H9 (cell line): Measurements from ENCODE around the gene CLEC4G. TPM values are rescaled to one million over a fixed set of nuclear protein-coding genes. Genes with fewer than 3 reads are reported as not detected.

Experiments used
- DNase-seq: peaks from one replicate; pipeline ENCODE4 v3.0.0-alpha.2; 2017
- H2AFZ ChIP-seq: one replicate; pipeline ENCODE4 v1.6.1; 2013; ENCODE audit warnings: mild to moderate bottlenecking, low read length, control low read depth, moderate library complexity
- H2AK5ac ChIP-seq: 2 replicates; pipeline ENCODE4 v1.6.1; 2013; ENCODE audit warnings: low read length, control low read depth, mixed read lengths; ENCODE audit not compliant: insufficient read length
- H2BK120ac ChIP-seq: one replicate; pipeline ENCODE4 v1.6.1; 2013; ENCODE audit warnings: low read depth, mild to moderate bottlenecking, low read length, control low read depth, inconsistent platforms; ENCODE audit not compliant: poor library complexity, severe bottlenecking
- H2BK12ac ChIP-seq: 2 replicates; pipeline ENCODE4 v1.6.1; 2013; ENCODE audit warnings: low read length, control low read depth, mixed read lengths, low read depth; ENCODE audit not compliant: insufficient read length
- H2BK15ac ChIP-seq: 2 replicates; pipeline ENCODE4 v1.6.1; 2013; ENCODE audit warnings: low read depth, low read length, control low read depth
- H2BK20ac ChIP-seq: one replicate; pipeline ENCODE4 v1.6.1; 2013; ENCODE audit warnings: low read depth, mild to moderate bottlenecking, low read length, control low read depth, inconsistent platforms; ENCODE audit not compliant: poor library complexity, severe bottlenecking
- H2BK5ac ChIP-seq: 2 replicates; pipeline ENCODE4 v1.6.1; 2013; ENCODE audit warnings: low read length, control low read depth, mixed read lengths; ENCODE audit not compliant: insufficient read length
- H3K14ac ChIP-seq: 2 replicates; pipeline ENCODE4 v1.6.1; 2013; ENCODE audit warnings: low read length, control low read depth; ENCODE audit not compliant: insufficient read depth
- H3K18ac ChIP-seq: 2 replicates; pipeline ENCODE4 v1.6.1; 2013; ENCODE audit warnings: low read depth, mild to moderate bottlenecking, mixed read lengths, low read length, control low read depth; ENCODE audit not compliant: insufficient read length
- H3K23ac ChIP-seq: 2 replicates; pipeline ENCODE4 v1.6.1; 2013; ENCODE audit warnings: low read length, control low read depth, mixed read lengths, low read depth; ENCODE audit not compliant: insufficient read length
- H3K23me2 ChIP-seq: 2 replicates; pipeline ENCODE4 v1.6.1; 2013; ENCODE audit warnings: low read depth, mild to moderate bottlenecking, mixed read lengths, low read length, control low read depth; ENCODE audit not compliant: insufficient read length, poor library complexity, severe bottlenecking
- H3K27ac ChIP-seq: 2 replicates; pipeline ENCODE4 v1.5.1; 2013; ENCODE audit warnings: low read length, control low read depth, mixed read lengths, low read depth; ENCODE audit not compliant: insufficient read length
- H3K27me3 ChIP-seq: 2 replicates; pipeline ENCODE4 v1.6.1; 2013; ENCODE audit warnings: low read length, control low read depth, inconsistent platforms; ENCODE audit not compliant: insufficient read depth
- H3K4ac ChIP-seq: 2 replicates; pipeline ENCODE4 v1.6.1; 2013; ENCODE audit warnings: low read depth, mild to moderate bottlenecking, control low read depth, inconsistent platforms, low read length, moderate library complexity
- H3K4me1 ChIP-seq: 2 replicates; pipeline ENCODE4 v1.6.1; 2013; ENCODE audit warnings: low read length, control low read depth, inconsistent platforms; ENCODE audit not compliant: insufficient read depth
- H3K4me2 ChIP-seq: 2 replicates; pipeline ENCODE4 v1.6.1; 2013; ENCODE audit warnings: low read length, control low read depth, mixed read lengths; ENCODE audit not compliant: insufficient read length, insufficient read depth
- H3K56ac ChIP-seq: 2 replicates; pipeline ENCODE4 v1.6.1; 2013; ENCODE audit warnings: low read depth, mild to moderate bottlenecking, mixed read lengths, low read length, control low read depth; ENCODE audit not compliant: insufficient read length
- H3K79me1 ChIP-seq: 2 replicates; pipeline ENCODE4 v1.6.1; 2013; ENCODE audit warnings: low read depth, mild to moderate bottlenecking, moderate library complexity, low read length, control low read depth, inconsistent platforms; ENCODE audit not compliant: insufficient read depth, poor library complexity, severe bottlenecking
- H3K79me2 ChIP-seq: 2 replicates; pipeline ENCODE4 v1.6.1; 2013; ENCODE audit warnings: low read length, control low read depth, inconsistent platforms; ENCODE audit not compliant: insufficient read depth
- H3K9ac ChIP-seq: 2 replicates; pipeline ENCODE4 v1.6.1; 2013; ENCODE audit warnings: low read length, control low read depth, mixed read lengths; ENCODE audit not compliant: insufficient read length; ENCODE audit errors: extremely low read depth
- H3K9me3 ChIP-seq: one replicate; pipeline ENCODE4 v1.6.1; 2013; ENCODE audit warnings: low read depth, low read length, inconsistent platforms; ENCODE audit not compliant: control insufficient read depth
- H3T11ph ChIP-seq: one replicate; pipeline ENCODE4 v1.6.1; 2013; ENCODE audit warnings: mild to moderate bottlenecking, low read length, control low read depth, inconsistent platforms
- H4K20me1 ChIP-seq: one replicate; pipeline ENCODE4 v1.6.1; 2013; ENCODE audit not compliant: control insufficient read depth, insufficient read length, insufficient read depth
- H4K5ac ChIP-seq: 2 replicates; pipeline ENCODE4 v1.6.1; 2013; ENCODE audit warnings: low read depth, mild to moderate bottlenecking, mixed read lengths, low read length, control low read depth; ENCODE audit not compliant: insufficient read length
- H4K8ac ChIP-seq: replicated peaks from 2 replicates; pipeline ENCODE4 v1.6.1; 2013; ENCODE audit warnings: low read length, control low read depth, mixed read lengths, low read depth; ENCODE audit not compliant: insufficient read length
- H4K91ac ChIP-seq: 2 replicates; pipeline ENCODE4 v1.6.1; 2013; ENCODE audit warnings: low read depth, mild to moderate bottlenecking, moderate library complexity, mixed read lengths, low read length, control low read depth; ENCODE audit not compliant: insufficient read length
- H3K27ac Mint-ChIP-seq, 3 experiments: 2 replicates in 2 of 3; 3 replicates in 1 of 3; pipeline ENCODE4 v1.8.0; 2020 to 2021; ENCODE audit warnings: mixed read lengths in 3 of 3, mild to moderate bottlenecking in 1 of 3, moderate library complexity in 1 of 3
- H3K27me3 Mint-ChIP-seq: 2 replicates; pipeline ENCODE4 v1.8.0; 2021; ENCODE audit warnings: low read depth, mild to moderate bottlenecking, moderate library complexity, mixed read lengths
- H3K36me3 Mint-ChIP-seq, 3 experiments: 2 replicates in 2 of 3; 3 replicates in 1 of 3; pipeline ENCODE4 v1.8.0; 2020 to 2021; ENCODE audit warnings: low read depth in 3 of 3, mixed read lengths in 3 of 3; ENCODE audit not compliant: insufficient read depth in 1 of 3
- H3K4me1 Mint-ChIP-seq, 2 experiments: 2 replicates each; pipeline ENCODE4 v1.8.0; 2020; ENCODE audit warnings: mixed read lengths in 2 of 2
- H3K4me3 Mint-ChIP-seq, 2 experiments: 2 replicates in 1 of 2; 3 replicates in 1 of 2; pipeline ENCODE4 v1.8.0; 2020 to 2021; ENCODE audit warnings: mild to moderate bottlenecking in 2 of 2, mixed read lengths in 2 of 2, moderate library complexity in 1 of 2
- H3K9me3 Mint-ChIP-seq, 2 experiments: 2 replicates in 1 of 2; 3 replicates in 1 of 2; pipeline ENCODE4 v1.8.0; 2020; ENCODE audit warnings: mild to moderate bottlenecking in 2 of 2, mixed read lengths in 2 of 2, moderate library complexity in 1 of 2
- CTCF ChIP-seq: fragments of 200-600 bp; sonication (generic); conservative IDR thresholded peaks from 3 replicates; pipeline ENCODE4 v1.8.0; 2021; ENCODE audit warnings: antibody characterized with exemption, mild to moderate bottlenecking
- WGBS: extraction: QIAGEN DNeasy Blood & Tissue Kit; methylation state at CpG from one replicate; pipeline ENCODE4 v1.1.7; 2013; ENCODE audit warnings: missing lambda C conversion rate, low lambda C conversion rate, mixed read lengths; ENCODE audit not compliant: insufficient read length; ENCODE audit errors: extremely low coverage; 5-methylcytosine and 5-hydroxymethylcytosine counted together
- total RNA-seq: library from RNA; stranded (reverse); gene quantifications from 2 replicates; pipeline ENCODE4 v1.2.1, GENCODE V29; 2021

CLEC4G gene
- total RNA-seq, 1 experiment from 2014 or later: not detected

- no peak for DNase-seq
- Histone ChIP-seq H3K9me3 (no peaks in the 10 kb centered on the region), H4K5ac (no peak overlapping the region), H3K4me1 (no peaks in the 10 kb centered on the region), H4K20me1 (no peaks in the 10 kb centered on the region), H3K79me2 (no peaks in the 10 kb centered on the region), H3K4me2 (no peak overlapping the region), H3K27me3 (no peaks in the 10 kb centered on the region), H2BK20ac (no peak overlapping the region), H3K23me2 (no peaks in the 10 kb centered on the region), H3T11ph (no peak overlapping the region), H2BK15ac (no peak overlapping the region), H2BK120ac (no peak overlapping the region), H3K4ac (no peak overlapping the region), H2AK5ac (no peak overlapping the region), H3K23ac (no peak overlapping the region), H4K8ac (no peak overlapping the region), H3K27ac (no peak overlapping the region), H3K14ac (no peak overlapping the region), H4K91ac (no peak overlapping the region), H2AFZ (no peak overlapping the region), H3K56ac (no peak overlapping the region), H2BK5ac (no peak overlapping the region), H3K18ac (no peak overlapping the region), H3K79me1 (no peaks in the 10 kb centered on the region), H3K9ac (no peak overlapping the region), H2BK12ac (no peak overlapping the region)
- WGBS: no CpG with 5 or more reads among the region's 8 CpGs
- no peaks in the 10 kb centered on the region; a peak in 1 of 5 replicates for H3K9me3 Mint-ChIP-seq
- H3K4me1 Mint-ChIP-seq: peaks cover 3 to 6% of the 10 kb centered on the region in 2 experiments; a peak in 3 of 4 replicates
- H3K4me3 Mint-ChIP-seq: no peak overlapping the region
- H3K27me3 Mint-ChIP-seq: peaks cover 40% of the 10 kb centered on the region
- no peak overlapping the region for H3K27ac Mint-ChIP-seq
- TF ChIP-seq CTCF: no peak
- no peaks in the 10 kb centered on the region for H3K36me3 Mint-ChIP-seq
Observed at GRCh38 chr19:7771072-7771471, 39.2 kb upstream of the CLEC4G start.
